Lower leg skin (tissue), 3 donors: ENCODE results near the gene PIGQ.

ENCODE experiments used
- CTCF ChIP-seq, 3 donors: fragments of 450-650 bp; IDR thresholded peaks; one replicate each; pipeline ENCODE4 v1.5.1; 2016; ENCODE audit warnings: antibody characterized with exemption in 3 of 3, mild to moderate bottlenecking in 3 of 3, moderate library complexity in 2 of 3
- POLR2A ChIP-seq, 2 donors: fragments of 450-650 bp; IDR thresholded peaks; one replicate each; pipeline ENCODE4 v1.6.1; 2016 to 2017; ENCODE audit warnings: antibody characterized with exemption in 2 of 2, mild to moderate bottlenecking in 1 of 2, moderate library complexity in 1 of 2

DNA sequence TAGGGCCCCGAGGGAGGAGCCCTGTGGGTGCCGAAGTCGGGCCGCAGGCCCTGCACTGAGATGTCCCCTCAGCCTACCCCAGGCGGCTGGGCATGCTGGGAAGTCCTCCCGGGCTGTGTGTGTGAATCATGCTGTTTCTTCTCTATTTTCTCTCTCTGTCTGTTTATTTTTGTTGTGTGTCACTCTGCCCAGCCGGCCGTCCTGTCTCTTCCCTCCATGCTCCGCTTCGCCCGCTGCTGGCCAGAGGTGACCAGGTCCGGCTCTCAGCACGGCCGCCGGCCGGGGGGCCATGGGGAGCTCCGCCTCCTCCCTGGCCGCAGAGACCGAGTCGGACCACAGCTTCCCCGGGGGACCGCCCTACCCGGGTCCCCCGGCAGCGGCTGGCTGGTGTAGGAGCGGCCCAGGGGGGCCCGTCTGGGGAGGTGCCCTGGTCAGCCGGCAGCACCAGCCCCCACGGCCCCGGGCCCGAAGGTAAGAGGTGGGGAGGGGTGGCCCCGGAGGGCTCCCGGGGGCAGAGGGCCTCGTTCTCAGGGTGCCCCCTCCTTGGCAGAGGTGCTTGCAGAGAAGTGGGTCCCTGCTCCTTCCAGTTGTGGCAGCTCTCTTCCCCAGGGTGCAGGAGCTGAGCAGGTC lies 29.8 kb upstream of the PIGQ start:
- TF ChIP-seq CTCF (IDR thresholded peaks at IDR 0.05), result no peak
- no peak for TF ChIP-seq POLR2A (IDR thresholded peaks at IDR 0.05)
